GM21423 (cell line): ENCODE data around the gene NCK2.

Experiments
- ATAC-seq: cut with Tn5 transposase; IDR thresholded peaks from one replicate; pipeline ENCODE4 v1.9.1; 2021; ENCODE audit warnings: mild to moderate bottlenecking, moderate library complexity; ENCODE audit not compliant: unreplicated experiment

The NCK2 gene

GRCh38 chr2:105734762-105735538 lies 9.8 kb upstream of the NCK2 start:
- ATAC-seq, result no peak

- no peak for ATAC-seq
These were observed 8.6 kb upstream of the NCK2 start for GRCh38 chr2:105736145-105736544.

- ATAC-seq, result no peak
These were observed 6.6 kb upstream of the NCK2 start for GRCh38 chr2:105737980-105738657.

GRCh38 chr2:105738658-105739241 lies 6.0 kb upstream of the NCK2 start:
- peak; percentile 61 for ATAC-seq

GRCh38 chr2:105739426-105739825 lies 5.3 kb upstream of the NCK2 start:
- ATAC-seq, result no peak

- ATAC-seq, result no peak
These were observed 4.7 kb upstream of the NCK2 start for GRCh38 chr2:105739944-105740530.

- ATAC-seq, result no peak
These were observed 3.5 kb upstream of the NCK2 start for GRCh38 chr2:105741174-105741573.

- no peak for ATAC-seq
These were observed 3.1 kb upstream of the NCK2 start for GRCh38 chr2:105741617-105742016.

GRCh38 chr2:105744091-105744908 lies 412 bp upstream of the NCK2 start:
- peak; percentile 73 for ATAC-seq

GRCh38 chr2:105746177-105747080 lies 1.7 kb downstream of the NCK2 start:
- ATAC-seq, result peak; percentile 49

- no peak for ATAC-seq
These were observed 2.7 kb downstream of the NCK2 start for GRCh38 chr2:105747254-105747894.

GRCh38 chr2:105747991-105748390 lies 3.3 kb downstream of the NCK2 start:
- no peak for ATAC-seq

- ATAC-seq, result no peak
These were observed 3.9 kb downstream of the NCK2 start for GRCh38 chr2:105748566-105748965.

GRCh38 chr2:105749583-105750400 lies 5.1 kb downstream of the NCK2 start:
- no peak for ATAC-seq

GRCh38 chr2:105750735-105751134 lies 6.0 kb downstream of the NCK2 start:
- ATAC-seq, result no peak

GRCh38 chr2:105751272-105751671 lies 6.6 kb downstream of the NCK2 start:
- ATAC-seq, result no peak

GRCh38 chr2:105752691-105753358 lies 8.1 kb downstream of the NCK2 start:
- ATAC-seq, result no peak

- ATAC-seq, result no peak
These were observed 8.7 kb downstream of the NCK2 start for GRCh38 chr2:105753380-105753779.
